A673 (cell line): ENCODE data around the gene SIDT1. TPM values are rescaled to one million over a fixed set of nuclear protein-coding genes. Genes with fewer than 3 reads are reported as not detected.

Experiments
- BruUV-seq: library from RNA; stranded (reverse); fragments of 400-500 nt; replicated peaks from 2 replicates; lab custom pipeline; 2021; lab: Mats Ljungman, UMichigan
- CTCF ChIA-PET: fragments of 300-600 bp; sonication (Branson Sonifier 250); formaldehyde crosslinking; loops from one replicate; lab custom pipeline; 2022; ENCODE audit warnings: antibody characterized with exemption; lab: Charles Lee
- POLR2A ChIA-PET: fragments of 300-600 bp; sonication (Branson Sonifier 250); formaldehyde crosslinking; loops from one replicate; lab custom pipeline; 2022; ENCODE audit warnings: antibody characterized with exemption; ENCODE audit not compliant: low non-redundant PET; lab: Charles Lee
- DNase-seq: peaks from one replicate; pipeline ENCODE4 v3.0.0-alpha.2; 2015; ENCODE audit warnings: low spot score
- H3K27ac ChIP-seq: fragments of 200-600 bp; sonication (generic); 2 replicates; pipeline ENCODE4 v1.5.1; 2016; ENCODE audit warnings: mixed run types, low read depth, mild to moderate bottlenecking, mixed read lengths, antibody characterized with exemption, low read length; ENCODE audit not compliant: poor library complexity, severe bottlenecking
- H3K27me3 ChIP-seq: fragments of 200-600 bp; sonication (generic); replicated peaks from 2 replicates; pipeline ENCODE4 v1.6.1; 2017; ENCODE audit warnings: mixed run types, low read depth, mild to moderate bottlenecking, mixed read lengths, antibody characterized with exemption, low read length; ENCODE audit not compliant: insufficient read depth, poor library complexity
- H3K36me3 ChIP-seq: fragments of 200-600 bp; sonication (generic); 2 replicates; pipeline ENCODE4 v1.6.1; 2016; ENCODE audit warnings: mixed run types, mild to moderate bottlenecking, mixed read lengths, antibody characterized with exemption, low read length; ENCODE audit not compliant: insufficient read depth, poor library complexity, severe bottlenecking
- H3K4me1 ChIP-seq: fragments of 200-600 bp; sonication (generic); 2 replicates; pipeline ENCODE4 v1.6.1; 2017; ENCODE audit warnings: mixed run types, mild to moderate bottlenecking, mixed read lengths, antibody characterized with exemption, low read length; ENCODE audit not compliant: insufficient read depth, poor library complexity, severe bottlenecking
- H3K4me3 ChIP-seq: fragments of 200-600 bp; sonication (generic); 2 replicates; pipeline ENCODE4 v1.5.1; 2016; ENCODE audit warnings: low read depth, mixed run types, mild to moderate bottlenecking, mixed read lengths, low read length; ENCODE audit not compliant: poor library complexity, severe bottlenecking
- H3K9me3 ChIP-seq: fragments of 200-600 bp; sonication (generic); 2 replicates; pipeline ENCODE4 v1.6.1; 2016; ENCODE audit warnings: mixed run types, low read depth, mild to moderate bottlenecking, mixed read lengths, antibody characterized with exemption, low read length; ENCODE audit not compliant: poor library complexity, severe bottlenecking
- CTCF ChIP-seq: fragments of 300-800, 200-600 bp; sonication (generic); conservative IDR thresholded peaks from 2 replicates; pipeline ENCODE4 v1.5.1; 2017; ENCODE audit warnings: low read depth, mild to moderate bottlenecking, antibody characterized with exemption, low read length, moderate library complexity, mixed read lengths
- EZH2 ChIP-seq: fragments of 200-600 bp; sonication (generic); IDR thresholded peaks from 2 replicates; pipeline ENCODE4 v1.6.1; 2017; ENCODE audit warnings: borderline replicate concordance, low read depth, mild to moderate bottlenecking, mixed read lengths, antibody characterized with exemption, low read length; ENCODE audit not compliant: poor library complexity, severe bottlenecking
- intact Hi-C: fragments of 100-400 bp; cut with micrococcal nuclease; formaldehyde crosslinking; loops from one replicate; pipeline ENCODE4 v1.10.0; 2022; ENCODE audit not compliant: unreplicated experiment
- total RNA-seq: library from RNA; stranded (reverse); gene quantifications from 2 replicates; pipeline ENCODE4 v1.2.3, GENCODE V29; 2021

Gene SIDT1
- total RNA-seq, 1 experiment from 2014 or later: not detected

- no TSS peak for BruUV-seq
- ChIA-PET POLR2A (no interaction called here), CTCF (no interaction called here)
- no peak overlapping the region for H3K27ac ChIP-seq
- no peak overlapping the region for H3K4me3 ChIP-seq
- DNase-seq: no peak
- H3K27me3 ChIP-seq: no peaks in the 10 kb centered on the region
- TF ChIP-seq EZH2: no peak
- TF ChIP-seq CTCF: no peak
- peaks cover 22% of the 10 kb centered on the region for H3K9me3 ChIP-seq
- no peaks in the 10 kb centered on the region for H3K4me1 ChIP-seq
- H3K36me3 ChIP-seq: no peaks in the 10 kb centered on the region
- intact Hi-C loops: no loop called here
Observed at GRCh38 chr3:113648524-113648923, 116.2 kb downstream of the SIDT1 start.

- H3K36me3 ChIP-seq: no peaks in the 10 kb centered on the region
- no TSS peak for BruUV-seq
- H3K27ac ChIP-seq: no peak overlapping the region
- H3K9me3 ChIP-seq: peaks cover 16% of the 10 kb centered on the region
- H3K4me1 ChIP-seq: no peaks in the 10 kb centered on the region
- H3K27me3 ChIP-seq: no peaks in the 10 kb centered on the region
- ChIA-PET CTCF (no interaction called here), POLR2A (no interaction called here)
- H3K4me3 ChIP-seq: no peak overlapping the region
- TF ChIP-seq EZH2 (no peak), CTCF (no peak)
- intact Hi-C loops: no loop called here
- DNase-seq: no peak
Observed at GRCh38 chr3:113649174-113649845, 117.0 kb downstream of the SIDT1 start.

DNA sequence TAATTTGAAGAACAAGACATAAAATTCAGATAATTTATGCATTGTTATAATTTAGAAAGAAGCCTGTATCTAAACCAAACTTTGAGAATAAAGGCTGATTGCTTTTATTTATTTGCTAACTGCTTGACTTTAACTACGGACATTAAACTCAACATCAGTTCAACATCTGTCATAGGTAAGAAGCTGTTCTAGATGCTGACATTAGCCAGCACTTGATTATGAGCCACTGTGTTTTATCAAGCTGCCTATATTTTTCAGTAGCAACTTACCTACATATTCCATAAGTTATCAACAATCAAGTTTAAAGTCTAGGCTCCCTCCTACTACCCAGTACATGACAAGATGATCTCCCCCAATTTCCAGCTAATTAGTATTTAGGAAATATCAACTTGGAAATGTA lies 122.0 kb downstream of the SIDT1 start:
- ChIA-PET POLR2A (no interaction called here), CTCF (no interaction called here)
- no peaks in the 10 kb centered on the region for H3K9me3 ChIP-seq
- TF ChIP-seq EZH2 (no peak), CTCF (no peak)
- no peaks in the 10 kb centered on the region for H3K36me3 ChIP-seq
- H3K27ac ChIP-seq: no peak overlapping the region
- DNase-seq: no peak
- no peak overlapping the region for H3K4me3 ChIP-seq
- H3K4me1 ChIP-seq: no peaks in the 10 kb centered on the region
- BruUV-seq: no TSS peak
- no peaks in the 10 kb centered on the region for H3K27me3 ChIP-seq
- intact Hi-C loops: no loop called here
